Testis (tissue), 3 donors: ENCODE measurements around the gene IL1B. TPM values are rescaled to one million over a fixed set of nuclear protein-coding genes. Genes with fewer than 3 reads are reported as not detected.
A peak's percentile ranks its signal among the peaks of the same experiment; 100 is the strongest.

Experiments
- DNase-seq: peaks from one replicate; pipeline ENCODE4 v3.0.0-alpha.2; 2019
- H3K27ac ChIP-seq, 2 donors: fragments of 200-600 bp; sonication (generic); one replicate each; pipeline ENCODE4 v1.5.1; 2019
- H3K27me3 ChIP-seq: fragments of 200-600 bp; sonication (generic); one replicate; pipeline ENCODE4 v1.5.1; 2019
- H3K36me3 ChIP-seq: fragments of 200-600 bp; sonication (generic); one replicate; pipeline ENCODE4 v1.5.1; 2017; ENCODE audit warnings: low read depth; ENCODE audit errors: missing control alignments
- H3K4me1 ChIP-seq: fragments of 200-600 bp; sonication (generic); one replicate; pipeline ENCODE4 v1.5.1; 2019
- H3K4me3 ChIP-seq, 2 donors: fragments of 200-600 bp; sonication (generic); one replicate each; pipeline ENCODE4 v1.5.1; 2017 to 2019
- H3K9me3 ChIP-seq: fragments of 200-600 bp; sonication (generic); one replicate; pipeline ENCODE4 v1.5.1; 2017
- CTCF ChIP-seq, 3 experiments: fragments of 450-650 bp in 2 of 3; fragments of 200-600 bp in 1 of 3; sonication (generic) in 1 of 3; IDR thresholded peaks; one replicate each; pipeline ENCODE4 v1.5.1; 2016 to 2019; ENCODE audit warnings: antibody characterized with exemption in 3 of 3, mild to moderate bottlenecking in 2 of 3, moderate library complexity in 1 of 3
- POLR2A ChIP-seq: fragments of 450-650 bp; IDR thresholded peaks from one replicate; pipeline ENCODE4 v1.6.1; 2017; ENCODE audit warnings: antibody characterized with exemption, mild to moderate bottlenecking, moderate library complexity
- WGBS, 2 donors: methylation state at CpG; one replicate each; pipeline ENCODE4 v1.1.5; 2018; 5-methylcytosine and 5-hydroxymethylcytosine counted together
- intact Hi-C: fragments of 100-400 bp; cut with DNase I; formaldehyde crosslinking; loops from one replicate; pipeline ENCODE4 v1.15.1; 2023; ENCODE audit warnings: low total_unique reads
- polyA plus RNA-seq: library from polyadenylated mRNA; stranded (reverse); fragments of 350-450 nt; fragmentation: Illumina TruSeq; extraction: RNeasy Lipid Tissue Mini Kit (QIAGEN cat#74804); gene quantifications from one replicate; pipeline ENCODE4 v1.2.3, GENCODE V29; 2014; ENCODE audit warnings: low read depth, low replicate concordance; ENCODE audit not compliant: insufficient read depth
- total RNA-seq, 2 donors: library from RNA; depleted of rRNA; stranded (reverse); fragments of >200 nt; gene quantifications; one replicate each; pipeline ENCODE4 v1.2.3, GENCODE V29; 2016

IL1B gene
- total and polyA plus RNA-seq, 3 donors from 2014 or later, result 0.62 to 1.8 (median 0.63) TPM

DNA sequence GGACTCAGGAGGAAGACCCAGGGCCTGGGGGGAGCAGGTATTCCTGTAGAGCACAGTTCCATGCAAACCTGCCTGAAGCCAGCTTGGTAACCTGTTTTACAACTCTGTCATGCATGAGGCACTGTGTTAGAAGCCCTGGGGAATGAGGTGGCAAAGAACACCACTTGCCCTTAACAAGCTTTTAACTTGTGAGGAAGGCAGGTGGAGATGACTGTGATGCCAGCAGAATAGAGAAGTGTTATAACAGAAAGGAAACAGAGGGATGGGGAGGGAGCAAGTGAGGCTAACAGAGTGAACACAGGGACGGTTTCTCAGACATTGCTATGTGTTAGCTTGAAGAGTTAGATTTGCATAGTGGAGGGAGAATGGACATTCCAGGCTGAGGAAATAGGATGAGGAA lies 40.8 kb downstream of the IL1B start:
- no peak overlapping the region for H3K4me3 ChIP-seq
- H3K4me1 ChIP-seq, result no peaks in the 10 kb centered on the region
- no peak for DNase-seq
- 70 to 83% methylated on average over 1 of the region's 1 CpG for WGBS, 2 donors
- H3K27ac ChIP-seq, result no peak overlapping the region
- H3K9me3 ChIP-seq, result no peaks in the 10 kb centered on the region
- H3K36me3 ChIP-seq, result no peaks in the 10 kb centered on the region
- TF ChIP-seq CTCF (IDR thresholded peaks at IDR 0.05) (no peak), POLR2A (no peak)
- intact Hi-C loops, result no loop called here
- no peaks in the 10 kb centered on the region for H3K27me3 ChIP-seq

- no peak for DNase-seq
- intact Hi-C loops, result no loop called here
- WGBS, 2 donors, result 33 to 53% methylated on average over 2 to 3 of the region's 3 CpGs
- no peaks in the 10 kb centered on the region for H3K36me3 ChIP-seq
- no peaks in the 10 kb centered on the region for H3K9me3 ChIP-seq
- no peaks in the 10 kb centered on the region for H3K4me1 ChIP-seq
- TF ChIP-seq POLR2A (no peak), CTCF (IDR thresholded peaks at IDR 0.05) (no peak)
- no peak overlapping the region for H3K27ac ChIP-seq
- H3K4me3 ChIP-seq, result no peak overlapping the region
- no peaks in the 10 kb centered on the region for H3K27me3 ChIP-seq
Observed at GRCh38 chr2:112794841-112795240, 41.7 kb downstream of the IL1B start.

DNA sequence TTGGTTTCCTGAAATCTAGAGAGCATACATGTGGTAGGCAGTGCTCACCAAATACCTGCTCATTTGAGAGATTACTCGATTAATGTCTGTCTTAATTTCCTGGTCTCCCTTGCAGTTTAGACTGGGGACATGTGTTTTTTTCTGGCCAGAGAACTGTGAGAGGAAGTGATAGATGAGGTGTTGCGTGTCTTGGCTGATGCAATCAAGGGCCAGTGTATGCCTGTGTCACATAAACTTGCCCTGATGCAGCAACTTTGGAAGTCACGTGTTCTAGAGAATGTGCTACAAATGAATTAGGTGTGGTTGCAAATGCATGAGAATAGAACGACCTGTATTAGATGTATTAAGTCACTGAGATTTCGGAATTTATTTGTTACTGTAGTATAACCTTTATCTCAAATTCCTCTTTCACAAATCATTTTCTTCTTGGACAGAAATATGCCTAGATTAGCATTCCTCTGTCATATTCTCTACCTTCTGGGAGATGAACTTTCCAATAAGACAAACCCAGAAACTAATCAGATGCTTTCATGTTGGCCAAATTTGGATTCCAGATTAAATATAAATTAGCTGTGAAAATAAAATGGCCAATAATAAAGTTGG lies 42.3 kb downstream of the IL1B start:
- H3K9me3 ChIP-seq, result no peaks in the 10 kb centered on the region
- 59 to 69% methylated on average over 5 of the region's 5 CpGs for WGBS, 2 donors
- peak; percentile 50 for DNase-seq
- H3K4me3 ChIP-seq, result no peak overlapping the region
- no peak overlapping the region for H3K27ac ChIP-seq
- no peaks in the 10 kb centered on the region for H3K27me3 ChIP-seq
- TF ChIP-seq CTCF (IDR thresholded peaks at IDR 0.05), result no peak
- no peak for TF ChIP-seq POLR2A
- no peaks in the 10 kb centered on the region for H3K4me1 ChIP-seq
- H3K36me3 ChIP-seq, result no peaks in the 10 kb centered on the region
- intact Hi-C loops, result no loop called here

DNA sequence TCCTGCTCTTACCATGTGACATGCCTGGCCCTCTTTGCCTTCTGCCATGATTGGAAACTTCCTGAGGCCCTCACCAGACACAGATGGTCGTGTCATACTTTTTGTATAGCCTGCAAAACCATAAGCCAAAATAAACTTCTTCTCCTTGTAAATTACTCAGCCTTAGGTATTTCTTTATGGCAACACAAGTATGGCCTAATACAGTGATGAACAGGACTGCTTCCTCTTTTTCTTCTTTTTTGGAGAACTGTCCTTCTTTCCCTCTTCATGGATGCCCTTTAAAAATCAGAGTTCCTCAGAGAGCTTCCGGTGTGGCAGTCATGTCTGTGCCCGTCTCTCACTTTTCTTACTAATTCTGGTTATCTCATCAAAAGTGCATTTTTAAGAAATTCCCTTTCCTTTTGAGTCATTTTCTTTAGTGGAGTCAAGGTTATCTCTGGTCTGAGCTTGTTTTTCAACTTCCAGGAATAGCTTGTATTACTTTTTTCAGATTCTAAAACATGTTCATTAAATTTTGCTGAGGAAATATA lies 43.1 kb downstream of the IL1B start:
- intact Hi-C loops, result no loop called here
- WGBS, 2 donors, result 49 to 62% methylated on average over 3 of the region's 3 CpGs

More for the DNA sequence above, 43.1 kb downstream of the IL1B start:
- no peaks in the 10 kb centered on the region for H3K36me3 ChIP-seq
- no peaks in the 10 kb centered on the region for H3K4me1 ChIP-seq
- no peaks in the 10 kb centered on the region for H3K27me3 ChIP-seq
- DNase-seq, result no peak
- H3K4me3 ChIP-seq, result no peak overlapping the region
- no peaks in the 10 kb centered on the region for H3K9me3 ChIP-seq
- no peak overlapping the region for H3K27ac ChIP-seq
- TF ChIP-seq CTCF (IDR thresholded peaks at IDR 0.05) (no peak), POLR2A (no peak)
